Pulmonary artery endothelial cell (primary cell): Measurements from ENCODE around the gene RAI14. TPM values are rescaled to one million over a fixed set of nuclear protein-coding genes. Genes with fewer than 3 reads are reported as not detected.
"Not testable (repeated sequence)": the region's sequence is repeated elsewhere in the genome, so short reads cannot be mapped to it uniquely, and the experiment has no call there.

Experiments used
- DNase-seq: peaks from one replicate; pipeline ENCODE4 v3.0.0-alpha.2; 2011; ENCODE audit warnings: low read depth, low spot score
- total RNA-seq: library from RNA; depleted of rRNA; stranded (reverse); fragments of >200 nt; gene quantifications from 2 replicates; pipeline ENCODE4 v1.2.3, GENCODE V29; 2014

The RAI14 gene
- total RNA-seq, 1 donor from 2014 or later: 219 TPM

GRCh38 chr5:34724741-34725140, 68.6 kb downstream of the RAI14 start:
- DNase-seq: no peak

- DNase-seq: not testable (repeated sequence)
These were observed 71.1 kb downstream of the RAI14 start for GRCh38 chr5:34727166-34727749.

- DNase-seq: no peak
These were observed 72.1 kb downstream of the RAI14 start for GRCh38 chr5:34728236-34728635.

DNA sequence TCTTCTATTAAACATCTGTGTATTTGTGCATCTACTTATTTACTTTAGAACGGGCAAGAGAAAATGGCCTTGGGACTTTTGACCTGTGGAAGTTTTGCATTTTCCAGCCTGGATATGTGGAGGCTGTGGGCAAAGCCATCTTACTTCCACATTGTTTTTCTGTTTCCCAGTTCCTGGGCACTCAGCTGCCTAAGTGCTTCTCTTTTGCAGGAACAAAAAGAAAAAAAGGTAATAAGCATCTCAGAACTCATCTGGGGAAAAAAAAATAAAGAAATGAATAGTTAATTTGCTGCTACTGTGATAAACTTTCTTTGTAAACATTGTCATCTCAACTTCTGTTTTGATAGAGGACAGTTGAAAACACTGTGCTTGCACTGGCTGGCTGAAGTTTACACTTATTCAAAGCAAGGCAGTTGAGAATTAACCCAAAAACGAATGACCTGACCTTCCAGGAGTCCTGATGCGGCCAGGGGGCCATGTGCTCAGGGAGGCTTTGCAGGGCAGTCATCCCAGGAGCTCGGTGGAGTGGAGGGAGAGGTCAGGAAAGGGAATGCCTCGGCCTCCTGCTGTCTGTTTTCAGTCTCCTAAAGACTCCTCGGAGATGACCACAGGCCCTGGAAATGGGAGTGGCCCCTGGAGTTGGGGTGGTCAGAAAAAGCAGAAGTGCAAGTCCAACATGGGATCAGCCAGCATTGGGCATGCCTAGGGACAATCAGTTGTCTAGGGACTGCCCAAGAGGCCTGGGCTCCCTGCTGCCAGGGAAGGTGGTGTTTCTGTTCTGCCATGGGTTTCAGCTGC, 75.5 kb downstream of the RAI14 start:
- no peak for DNase-seq

GRCh38 chr5:34734326-34734725, 78.2 kb downstream of the RAI14 start:
- no peak for DNase-seq

DNA sequence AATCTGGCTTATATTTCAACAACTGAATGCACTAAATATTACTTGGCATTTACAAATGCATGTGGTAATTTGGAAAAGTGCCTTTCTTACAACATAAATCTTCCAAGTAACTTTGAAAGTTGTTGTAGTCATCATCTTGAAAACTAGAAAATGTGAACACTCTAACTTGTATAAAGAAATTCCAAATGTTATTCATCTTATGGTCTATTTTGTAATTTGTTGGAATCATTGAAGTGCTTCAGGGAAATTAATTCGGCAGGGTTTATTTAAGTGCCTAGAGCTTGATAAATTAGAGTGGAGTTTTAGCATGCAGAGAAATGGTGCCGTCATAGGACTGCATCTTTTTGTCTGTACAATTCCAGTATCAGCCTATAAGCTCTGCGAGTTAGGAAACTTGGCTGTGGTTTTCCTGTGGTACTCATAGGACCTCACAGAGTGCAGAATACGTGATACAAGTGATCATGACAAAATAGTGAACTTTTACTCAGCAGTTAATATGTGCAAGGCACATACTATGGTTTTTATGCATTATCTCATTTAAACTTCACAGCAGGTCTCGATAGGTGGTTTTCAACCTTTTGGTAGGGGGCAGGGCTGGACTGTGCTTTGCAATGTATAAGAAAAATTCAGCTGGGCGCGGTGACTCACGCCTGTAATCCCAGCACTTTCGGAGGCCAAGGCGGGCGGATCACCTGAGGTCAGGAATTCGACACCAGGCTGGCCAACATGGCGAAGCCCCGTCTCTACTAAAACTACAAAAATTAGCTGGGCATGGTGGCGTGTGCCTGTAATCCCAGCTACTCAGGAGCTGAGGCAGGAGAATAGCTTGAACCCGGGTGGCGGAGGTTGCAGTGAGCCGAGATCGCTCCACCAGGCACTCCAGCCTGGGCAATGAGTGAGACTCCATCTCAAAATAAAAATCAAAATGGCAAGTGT, 79.6 kb downstream of the RAI14 start:
- no peak for DNase-seq

DNA sequence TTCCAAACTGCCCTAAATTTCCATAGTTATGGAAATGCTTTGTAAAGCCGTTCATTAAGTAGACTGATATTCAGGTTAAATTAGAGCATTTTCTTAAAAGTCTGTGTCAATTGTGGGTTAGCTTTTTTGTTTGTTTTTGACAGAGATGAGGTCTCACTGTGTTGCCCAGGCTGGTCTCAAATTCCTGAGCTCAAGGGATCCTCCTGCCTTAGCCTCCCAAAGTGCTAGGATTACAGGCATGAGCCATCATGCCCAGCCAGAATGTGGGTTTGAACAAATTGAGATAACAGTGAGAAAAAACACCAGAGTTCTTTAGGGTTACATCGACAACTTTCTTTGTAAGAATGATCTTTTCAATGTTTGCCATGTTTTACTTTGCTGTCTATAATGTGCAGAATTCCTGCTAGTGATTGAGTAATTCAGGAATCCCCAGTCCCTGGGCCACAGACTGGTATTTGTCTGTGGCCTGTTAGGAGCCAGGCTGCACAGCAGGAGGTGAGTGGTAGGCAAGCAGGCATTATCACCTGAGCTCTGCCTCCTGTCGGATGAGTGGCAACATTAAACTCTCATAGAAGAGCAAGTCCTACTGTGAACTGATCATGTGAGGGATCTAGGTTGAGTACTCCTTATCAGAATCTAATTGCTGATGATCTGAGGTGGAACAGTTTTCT, 80.5 kb downstream of the RAI14 start:
- no peak for DNase-seq

DNA sequence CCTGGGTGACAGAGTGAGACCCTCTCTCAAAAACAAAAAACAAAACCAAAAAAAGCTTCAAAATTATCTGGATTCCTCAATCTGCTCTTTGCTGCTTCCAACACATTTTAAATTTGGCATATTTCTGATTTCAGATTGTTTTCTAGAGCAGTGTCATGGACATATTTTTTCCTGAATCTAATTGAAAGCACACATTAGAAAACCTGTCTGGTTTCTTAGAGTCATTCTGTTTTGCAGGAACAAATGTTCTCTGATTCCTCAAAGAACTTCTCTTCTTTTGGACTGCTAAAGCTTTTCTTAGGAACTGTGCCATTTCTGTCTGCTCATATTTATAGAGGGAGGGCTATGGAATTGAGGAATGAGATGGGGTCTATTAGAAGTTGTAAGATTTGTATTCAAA, 81.6 kb downstream of the RAI14 start:
- DNase-seq: no peak

GRCh38 chr5:34738381-34738780, 82.3 kb downstream of the RAI14 start:
- no peak for DNase-seq

DNA sequence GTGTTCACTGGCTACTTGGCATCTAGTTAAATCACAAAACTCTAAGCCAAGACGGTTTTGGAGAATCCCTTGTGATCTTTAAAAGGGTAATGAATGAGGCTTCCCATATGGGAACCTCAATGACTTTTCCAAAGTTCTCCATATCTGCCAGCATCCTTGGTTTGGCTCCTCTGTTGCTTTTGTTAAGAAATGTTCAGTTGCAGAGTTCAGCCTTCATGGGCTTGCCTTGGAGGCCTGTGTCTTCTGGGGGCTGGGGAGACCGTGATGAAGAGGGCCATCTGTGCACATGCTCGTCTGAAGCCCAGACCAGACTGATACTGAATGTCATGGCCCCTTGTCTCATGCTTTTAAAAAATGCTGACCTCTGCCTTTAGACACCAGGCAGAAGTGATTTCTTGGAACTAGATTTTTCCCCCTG, 84.3 kb downstream of the RAI14 start:
- no peak for DNase-seq

DNA sequence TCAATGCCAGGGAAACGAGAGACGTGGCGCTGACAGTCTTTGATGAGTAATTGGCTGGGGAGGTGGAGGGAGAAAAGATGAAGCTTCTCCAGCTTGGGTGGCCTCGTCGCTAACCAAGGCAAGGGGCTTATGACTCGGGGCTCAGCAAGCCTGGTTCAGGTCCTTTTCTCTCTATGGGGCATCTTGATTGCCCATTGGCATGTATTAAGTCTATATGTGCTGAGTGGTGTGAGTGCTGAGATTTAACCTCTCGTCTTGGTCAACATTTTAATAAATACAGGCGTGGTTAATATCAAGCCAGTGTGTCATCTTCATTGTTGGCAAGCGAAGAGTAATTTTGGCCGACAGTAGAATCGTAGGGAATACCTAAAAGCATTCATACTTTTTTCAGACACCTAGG, 85.9 kb downstream of the RAI14 start:
- DNase-seq: no peak

GRCh38 chr5:34743878-34744277, 87.8 kb downstream of the RAI14 start:
- no peak for DNase-seq

GRCh38 chr5:34748431-34748830, 92.3 kb downstream of the RAI14 start:
- DNase-seq: no peak

- no peak for DNase-seq
These were observed 93.3 kb downstream of the RAI14 start for GRCh38 chr5:34749431-34749873.

GRCh38 chr5:34750206-34750605, 94.1 kb downstream of the RAI14 start:
- DNase-seq: no peak

- DNase-seq: no peak
These were observed 95.9 kb downstream of the RAI14 start for GRCh38 chr5:34751807-34752736.

GRCh38 chr5:34753236-34753635, 97.1 kb downstream of the RAI14 start:
- not testable (repeated sequence) for DNase-seq

DNA sequence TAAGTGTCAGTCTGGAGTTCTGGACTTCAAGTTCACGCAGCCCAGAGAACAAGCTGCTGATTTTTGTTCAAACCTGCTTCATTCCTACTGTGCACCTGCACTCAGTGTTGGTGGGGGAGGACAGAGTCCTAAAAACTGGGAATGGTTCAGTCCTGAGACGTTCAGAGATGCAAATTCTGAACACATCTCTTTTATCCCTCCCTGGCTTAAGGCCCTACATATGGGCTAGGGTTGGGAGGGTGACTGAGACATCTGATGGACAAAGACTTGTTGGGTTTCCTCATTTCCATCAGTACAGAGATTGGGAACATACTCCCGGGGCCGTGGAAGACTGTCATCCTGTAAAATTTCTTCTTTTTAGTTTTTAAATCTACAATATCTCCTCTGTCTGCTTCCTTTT, 99.8 kb downstream of the RAI14 start:
- DNase-seq: no peak

DNA sequence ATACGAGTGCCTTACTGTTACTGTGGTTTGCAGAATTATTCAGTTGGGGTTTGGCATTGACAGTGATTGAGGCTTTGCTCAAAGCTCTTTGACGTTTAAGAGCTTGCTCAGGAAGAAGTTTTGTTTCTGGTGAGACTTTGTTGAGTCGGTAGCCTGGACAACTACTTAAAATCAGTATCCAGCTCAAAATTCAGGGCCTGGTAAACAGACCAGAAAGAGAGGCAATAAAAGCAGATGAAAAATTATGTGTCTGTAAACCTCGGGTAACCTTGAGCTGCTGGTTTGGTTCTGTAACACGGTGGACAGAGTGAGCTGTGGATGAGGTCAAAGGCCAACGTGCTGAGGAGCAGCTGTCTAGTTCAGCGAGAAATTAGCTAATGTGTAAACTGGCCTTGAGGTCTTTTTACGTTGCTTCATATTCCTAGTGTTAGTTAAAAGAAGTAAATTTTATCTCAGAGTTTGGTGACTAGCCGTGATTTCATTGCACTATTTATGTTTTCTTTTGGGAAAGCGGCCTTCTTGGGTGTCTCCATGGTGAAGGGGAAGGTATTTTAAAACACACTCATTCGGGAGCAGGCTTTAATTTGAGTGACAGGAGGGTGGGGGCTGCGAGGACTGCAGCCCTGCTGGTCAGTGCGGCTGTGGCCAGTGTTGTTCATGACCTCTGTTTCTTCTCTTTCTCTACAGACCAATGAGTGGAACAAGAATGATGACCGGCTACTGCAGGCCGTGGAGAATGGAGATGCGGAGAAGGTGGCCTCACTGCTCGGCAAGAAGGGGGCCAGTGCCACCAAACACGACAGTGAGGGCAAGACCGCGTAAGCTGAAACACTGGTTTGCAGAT, 100.9 kb downstream of the RAI14 start:
- DNase-seq: no peak
